ENCODE data around the gene SPINK1.
A peak's percentile ranks its signal among the peaks of the same experiment; 100 is the strongest.

Gene SPINK1

GRCh38 chr5:147784146-147784987, 47.1 kb downstream of the SPINK1 start:
- H2BK15ac ChIP-seq (ENCODE audit: low read length), result no peak overlapping the region
- no peak overlapping the region for H3K23ac ChIP-seq (ENCODE audit: low read depth, low read length, poor library complexity)
- H3K9ac ChIP-seq (ENCODE audit: low read depth, low read length, poor library complexity), result no peak overlapping the region
- no peaks in the 10 kb centered on the region for H3K9me3 ChIP-seq (replicated peaks in 1 of 2; ENCODE audit: control insufficient read depth in 2 of 2, insufficient read depth in 1 of 2, low read depth in 1 of 2, low read length in 2 of 2)
- no peaks in the 10 kb centered on the region for H3K79me1 ChIP-seq (ENCODE audit: low read depth, low read length)
- H3K27ac ChIP-seq (replicated peaks; ENCODE audit: low read length), result no peak overlapping the region
- no peak overlapping the region for H4K91ac ChIP-seq (ENCODE audit: low read depth, low read length, poor library complexity)
- H3K4me1 ChIP-seq (ENCODE audit: control insufficient read depth in 2 of 2, insufficient read depth in 1 of 2, low read depth in 1 of 2, low read length in 2 of 2), result peaks cover 2 to 12% of the 10 kb centered on the region in 2 donors
- no peak for DNase-seq (ENCODE audit: low spot score)
- no peak overlapping the region for H3K4me3 ChIP-seq (ENCODE audit: low read length in 2 of 2)
- H3K36me3 ChIP-seq (replicated peaks in 1 of 2; ENCODE audit: control insufficient read depth in 2 of 2, insufficient read depth in 2 of 2, low read length in 2 of 2), result no peaks in the 10 kb centered on the region
- H2BK12ac ChIP-seq (ENCODE audit: low read length), result no peak overlapping the region
- H2BK5ac ChIP-seq (ENCODE audit: low read length), result no peak overlapping the region
- H2AFZ ChIP-seq (ENCODE audit: low read length), result peak overlapping the region; percentile 4
- H2BK120ac ChIP-seq (ENCODE audit: low read depth, low read length), result no peak overlapping the region
- H3K14ac ChIP-seq (ENCODE audit: low read length), result no peak overlapping the region
- H3K4ac ChIP-seq (ENCODE audit: low read length), result no peak overlapping the region
- no peak overlapping the region for H3K4me2 ChIP-seq (ENCODE audit: insufficient read depth, low read length, poor library complexity, severe bottlenecking)
- no peak overlapping the region for H4K8ac ChIP-seq (ENCODE audit: low read depth, low read length)
- no peaks in the 10 kb centered on the region for H3K27me3 ChIP-seq (ENCODE audit: control insufficient read depth in 3 of 3, insufficient read depth in 3 of 3, low read depth in 1 of 3, low read length in 3 of 3)
- no peak overlapping the region for H3K18ac ChIP-seq (ENCODE audit: low read length)
- WGBS, 2 donors (ENCODE audit: extremely low coverage in 2 of 2, insufficient read length in 2 of 2, insufficient replicate concordance in 1 of 2), result no CpG with 5 or more reads among the region's 8 CpGs
- H2AK5ac ChIP-seq (ENCODE audit: low read depth, low read length), result no peak overlapping the region

DNA sequence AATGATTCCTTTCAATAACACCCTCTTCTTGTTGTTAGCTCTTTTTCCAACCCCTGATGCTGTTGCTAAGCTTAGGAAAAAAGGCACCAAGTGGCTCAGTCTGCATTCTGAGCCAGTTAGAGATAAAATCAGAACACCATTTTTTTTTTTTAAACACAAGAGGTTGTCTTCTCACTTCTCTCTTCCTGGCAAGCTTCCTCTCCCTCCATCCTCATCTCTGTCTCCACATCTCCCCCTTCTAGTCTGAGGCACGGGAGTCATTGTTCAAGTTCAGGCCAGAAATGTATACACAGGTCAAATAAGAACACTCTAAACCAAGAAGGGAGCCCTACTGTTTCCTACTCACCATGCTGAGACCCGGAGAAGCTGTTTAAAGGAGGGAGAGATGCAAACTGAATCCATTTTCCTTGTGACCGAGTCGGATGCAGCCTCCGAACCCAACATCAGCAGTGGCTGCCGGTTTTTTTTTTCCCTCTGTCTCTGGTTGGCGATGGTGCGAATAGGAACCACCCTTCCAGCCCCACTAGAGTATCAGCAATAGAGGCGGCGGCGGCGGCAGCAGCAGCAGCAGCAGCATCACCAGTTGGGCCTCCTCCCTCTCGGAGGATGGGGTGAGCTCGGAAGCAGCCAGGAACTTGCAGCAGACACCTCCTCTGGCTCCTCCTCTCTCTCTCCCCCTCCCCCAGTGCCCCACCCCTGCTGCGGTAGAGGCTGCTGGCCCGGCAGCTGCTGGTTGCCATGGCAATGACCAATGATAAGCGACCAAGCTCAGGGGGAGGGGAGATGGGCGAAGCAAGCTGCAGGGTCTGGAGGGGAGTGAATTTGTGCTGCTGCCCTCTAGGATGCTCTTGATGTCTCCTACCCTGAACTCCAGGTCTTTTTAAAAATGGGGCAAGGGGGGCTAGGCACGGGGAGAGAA, 49.1 kb downstream of the SPINK1 start, which contains the start of gene JAKMIP2:
JAKMIP2 (minus strand) TSS at position 619 of the 919 bp plus-strand sequence. CDS start 110,922 bp downstream, outside the sequence.
- no peaks in the 10 kb centered on the region for H3K9me3 ChIP-seq (replicated peaks in 1 of 2; ENCODE audit: control insufficient read depth in 2 of 2, insufficient read depth in 1 of 2, low read depth in 1 of 2, low read length in 2 of 2)
- peak within 1 kb of the TSS; percentile 88 for H2AFZ ChIP-seq (ENCODE audit: low read length)
- no peak within 1 kb of the TSS for H2BK5ac ChIP-seq (ENCODE audit: low read length)
- H3K27me3 ChIP-seq (ENCODE audit: control insufficient read depth in 3 of 3, insufficient read depth in 3 of 3, low read depth in 1 of 3, low read length in 3 of 3), result no peaks in the 10 kb centered on the region
- H3K36me3 ChIP-seq (replicated peaks in 1 of 2; ENCODE audit: control insufficient read depth in 2 of 2, insufficient read depth in 2 of 2, low read length in 2 of 2), result no peaks in the 10 kb centered on the region
- no peak within 1 kb of the TSS for H4K91ac ChIP-seq (ENCODE audit: low read depth, low read length, poor library complexity)
- no peak within 1 kb of the TSS for H3K4ac ChIP-seq (ENCODE audit: low read length)
- no peak within 1 kb of the TSS for H3K14ac ChIP-seq (ENCODE audit: low read length)
- H2BK15ac ChIP-seq (ENCODE audit: low read length), result no peak within 1 kb of the TSS
- no CpG with 5 or more reads among the region's 19 CpGs for WGBS, 2 donors (ENCODE audit: extremely low coverage in 2 of 2, insufficient read length in 2 of 2, insufficient replicate concordance in 1 of 2)
- H2AK5ac ChIP-seq (ENCODE audit: low read depth, low read length), result no peak within 1 kb of the TSS
- DNase-seq (ENCODE audit: low spot score), result peak; percentile 97
- H3K9ac ChIP-seq (ENCODE audit: low read depth, low read length, poor library complexity), result no peak within 1 kb of the TSS
- H4K8ac ChIP-seq (ENCODE audit: low read depth, low read length), result no peak within 1 kb of the TSS
- H3K79me1 ChIP-seq (ENCODE audit: low read depth, low read length), result no peaks in the 10 kb centered on the region
- H3K4me2 ChIP-seq (ENCODE audit: insufficient read depth, low read length, poor library complexity, severe bottlenecking), result peak within 1 kb of the TSS; percentile 66
- no peak within 1 kb of the TSS for H3K23ac ChIP-seq (ENCODE audit: low read depth, low read length, poor library complexity)
- H3K27ac ChIP-seq (replicated peaks; ENCODE audit: low read length), result peak within 1 kb of the TSS; percentile 94
- no peak within 1 kb of the TSS for H2BK120ac ChIP-seq (ENCODE audit: low read depth, low read length)
- H3K18ac ChIP-seq (ENCODE audit: low read length), result peak within 1 kb of the TSS; percentile 56
- H3K4me1 ChIP-seq (ENCODE audit: control insufficient read depth in 2 of 2, insufficient read depth in 1 of 2, low read depth in 1 of 2, low read length in 2 of 2), result peaks cover 2 to 12% of the 10 kb centered on the region in 2 donors
- peak within 1 kb of the TSS; percentile 64 to 81 for H3K4me3 ChIP-seq (ENCODE audit: low read length in 2 of 2)
- H2BK12ac ChIP-seq (ENCODE audit: low read length), result no peak within 1 kb of the TSS

- no peaks in the 10 kb centered on the region for H3K27me3 ChIP-seq (ENCODE audit: control insufficient read depth in 3 of 3, insufficient read depth in 3 of 3, low read depth in 1 of 3, low read length in 3 of 3)
- peak overlapping the region; percentile 58 for H3K27ac ChIP-seq (replicated peaks; ENCODE audit: low read length)
- H2BK120ac ChIP-seq (ENCODE audit: low read depth, low read length), result no peak overlapping the region
- no peak overlapping the region for H2BK15ac ChIP-seq (ENCODE audit: low read length)
- H4K8ac ChIP-seq (ENCODE audit: low read depth, low read length), result no peak overlapping the region
- peak overlapping the region; percentile 47 for H3K4me2 ChIP-seq (ENCODE audit: insufficient read depth, low read length, poor library complexity, severe bottlenecking)
- no peak overlapping the region for H2BK5ac ChIP-seq (ENCODE audit: low read length)
- DNase-seq (ENCODE audit: low spot score), result peak; percentile 20
- no peaks in the 10 kb centered on the region for H3K79me1 ChIP-seq (ENCODE audit: low read depth, low read length)
- peaks cover 2 to 12% of the 10 kb centered on the region in 2 donors for H3K4me1 ChIP-seq (ENCODE audit: control insufficient read depth in 2 of 2, insufficient read depth in 1 of 2, low read depth in 1 of 2, low read length in 2 of 2)
- peak overlapping the region; percentile 64 to 70 for H3K4me3 ChIP-seq (ENCODE audit: low read length in 2 of 2)
- no peak overlapping the region for H3K14ac ChIP-seq (ENCODE audit: low read length)
- H3K18ac ChIP-seq (ENCODE audit: low read length), result no peak overlapping the region
- no peak overlapping the region for H3K23ac ChIP-seq (ENCODE audit: low read depth, low read length, poor library complexity)
- no peak overlapping the region for H2AFZ ChIP-seq (ENCODE audit: low read length)
- H3K9me3 ChIP-seq (replicated peaks in 1 of 2; ENCODE audit: control insufficient read depth in 2 of 2, insufficient read depth in 1 of 2, low read depth in 1 of 2, low read length in 2 of 2), result peaks cover 0 to 4% of the 10 kb centered on the region in 2 donors
- H2BK12ac ChIP-seq (ENCODE audit: low read length), result no peak overlapping the region
- H3K36me3 ChIP-seq (replicated peaks in 1 of 2; ENCODE audit: control insufficient read depth in 2 of 2, insufficient read depth in 2 of 2, low read length in 2 of 2), result no peaks in the 10 kb centered on the region
- no peak overlapping the region for H3K4ac ChIP-seq (ENCODE audit: low read length)
- WGBS, 2 donors (ENCODE audit: extremely low coverage in 2 of 2, insufficient read length in 2 of 2, insufficient replicate concordance in 1 of 2), result no CpG with 5 or more reads among the region's 5 CpGs
- no peak overlapping the region for H4K91ac ChIP-seq (ENCODE audit: low read depth, low read length, poor library complexity)
- no peak overlapping the region for H3K9ac ChIP-seq (ENCODE audit: low read depth, low read length, poor library complexity)
- H2AK5ac ChIP-seq (ENCODE audit: low read depth, low read length), result no peak overlapping the region
Observed at GRCh38 chr5:147780924-147781573, 50.4 kb downstream of the SPINK1 start.

Measured in neuronal stem cell (in vitro differentiated cells).